ENCODE measurements around the gene PARD3. TPM values are rescaled to one million over a fixed set of nuclear protein-coding genes. Genes with fewer than 3 reads are reported as not detected.

PARD3 gene
- total RNA-seq, 2 donors from 2014 or later = 41.7 to 48.8 TPM

- Histone ChIP-seq H3K27me3 (no peaks in the 10 kb centered on the region), H3K36me3 (no peaks in the 10 kb centered on the region), H3K4me3 (no peak overlapping the region), H3K27ac (no peak overlapping the region), H3K9ac (ENCODE audit: low read depth in 2 of 2, low read length in 2 of 2) (no peak overlapping the region), H3K4me1 (no peaks in the 10 kb centered on the region), H3K9me3 (no peaks in the 10 kb centered on the region)
- no peak for DNase-seq
- TF ChIP-seq, protein P1, sequence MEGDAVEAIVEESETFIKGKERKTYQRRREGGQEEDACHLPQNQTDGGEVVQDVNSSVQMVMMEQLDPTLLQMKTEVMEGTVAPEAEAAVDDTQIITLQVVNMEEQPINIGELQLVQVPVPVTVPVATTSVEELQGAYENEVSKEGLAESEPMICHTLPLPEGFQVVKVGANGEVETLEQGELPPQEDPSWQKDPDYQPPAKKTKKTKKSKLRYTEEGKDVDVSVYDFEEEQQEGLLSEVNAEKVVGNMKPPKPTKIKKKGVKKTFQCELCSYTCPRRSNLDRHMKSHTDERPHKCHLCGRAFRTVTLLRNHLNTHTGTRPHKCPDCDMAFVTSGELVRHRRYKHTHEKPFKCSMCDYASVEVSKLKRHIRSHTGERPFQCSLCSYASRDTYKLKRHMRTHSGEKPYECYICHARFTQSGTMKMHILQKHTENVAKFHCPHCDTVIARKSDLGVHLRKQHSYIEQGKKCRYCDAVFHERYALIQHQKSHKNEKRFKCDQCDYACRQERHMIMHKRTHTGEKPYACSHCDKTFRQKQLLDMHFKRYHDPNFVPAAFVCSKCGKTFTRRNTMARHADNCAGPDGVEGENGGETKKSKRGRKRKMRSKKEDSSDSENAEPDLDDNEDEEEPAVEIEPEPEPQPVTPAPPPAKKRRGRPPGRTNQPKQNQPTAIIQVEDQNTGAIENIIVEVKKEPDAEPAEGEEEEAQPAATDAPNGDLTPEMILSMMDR (IDR thresholded peaks at IDR 0.05) = no peak
- intact Hi-C loops (cut with DNase I) = no loop called here
Observed at GRCh38 chr10:34413756-34414587, 401.1 kb downstream of the PARD3 start.

DNA sequence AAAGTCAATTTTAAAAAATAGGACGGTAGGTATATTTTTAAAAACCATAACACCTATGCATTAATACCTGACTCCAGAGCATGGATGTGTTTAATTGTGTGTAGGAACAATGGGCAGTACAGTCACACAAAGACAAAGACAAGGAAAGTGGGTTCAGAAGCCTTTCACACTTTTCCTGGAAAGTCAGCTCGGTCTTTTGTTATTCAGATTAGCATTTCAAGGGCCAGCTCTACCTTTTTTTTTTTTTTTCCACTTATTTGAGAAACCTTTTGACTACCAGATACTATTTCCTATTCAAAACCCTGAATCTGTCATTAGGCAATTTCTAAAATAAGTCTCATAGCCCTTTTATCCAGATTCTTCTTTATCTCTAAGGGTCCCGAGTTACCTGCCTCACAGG lies 401.9 kb downstream of the PARD3 start:
- intact Hi-C loops (cut with DNase I) = no loop called here
- no peaks in the 10 kb centered on the region for H3K36me3 ChIP-seq
- no peaks in the 10 kb centered on the region for H3K27me3 ChIP-seq
- no peaks in the 10 kb centered on the region for H3K4me1 ChIP-seq
- TF ChIP-seq, protein P1 (IDR thresholded peaks at IDR 0.05) = no peak
- H3K9ac ChIP-seq (ENCODE audit: low read depth in 2 of 2, low read length in 2 of 2) = no peak overlapping the region
- H3K27ac ChIP-seq = no peak overlapping the region
- no peak overlapping the region for H3K4me3 ChIP-seq
- no peak for DNase-seq
- no peaks in the 10 kb centered on the region for H3K9me3 ChIP-seq

GRCh38 chr10:34408956-34409355 lies 406.1 kb downstream of the PARD3 start:
- Histone ChIP-seq H3K36me3 (no peaks in the 10 kb centered on the region), H3K4me3 (no peak overlapping the region), H3K9ac (ENCODE audit: low read depth in 2 of 2, low read length in 2 of 2) (no peak overlapping the region), H3K27me3 (no peaks in the 10 kb centered on the region), H3K4me1 (peaks cover 8% of the 10 kb centered on the region), H3K9me3 (no peaks in the 10 kb centered on the region), H3K27ac (no peak overlapping the region)
- intact Hi-C loops (cut with DNase I) = no loop called here
- DNase-seq = no peak
- TF ChIP-seq, protein P1 (IDR thresholded peaks at IDR 0.05) = no peak

DNA sequence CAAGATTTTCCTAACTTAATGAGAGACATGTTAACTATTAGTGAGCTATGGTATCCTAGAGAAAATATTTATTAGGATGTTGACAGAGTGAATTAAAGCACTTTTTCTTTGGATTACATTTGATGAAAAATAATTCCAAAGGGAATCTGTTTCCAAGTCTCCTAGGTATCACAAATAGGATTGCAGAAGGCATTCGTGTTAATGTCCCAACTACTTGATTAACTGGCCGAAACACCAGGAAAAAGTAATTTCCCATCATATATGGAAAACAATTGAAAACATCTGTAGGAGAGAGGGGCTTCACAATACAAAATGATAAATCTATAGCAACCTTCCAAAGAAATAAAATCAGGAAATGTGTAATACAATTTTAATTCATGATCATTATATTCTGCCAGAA lies 406.7 kb downstream of the PARD3 start:
- TF ChIP-seq, protein P1 (IDR thresholded peaks at IDR 0.05) = no peak
- no peaks in the 10 kb centered on the region for H3K9me3 ChIP-seq
- intact Hi-C loops (cut with DNase I) = no loop called here
- H3K27me3 ChIP-seq = no peaks in the 10 kb centered on the region
- H3K4me3 ChIP-seq = no peak overlapping the region
- H3K4me1 ChIP-seq = peaks cover 8% of the 10 kb centered on the region
- H3K36me3 ChIP-seq = no peaks in the 10 kb centered on the region
- H3K27ac ChIP-seq = no peak overlapping the region
- DNase-seq = no peak
- no peak overlapping the region for H3K9ac ChIP-seq (ENCODE audit: low read depth in 2 of 2, low read length in 2 of 2)

- intact Hi-C loops (cut with DNase I) = no loop called here
- Histone ChIP-seq H3K27ac (no peak overlapping the region), H3K4me3 (no peak overlapping the region), H3K9me3 (no peaks in the 10 kb centered on the region), H3K9ac (ENCODE audit: low read depth in 2 of 2, low read length in 2 of 2) (no peak overlapping the region), H3K4me1 (peaks cover 8% of the 10 kb centered on the region), H3K27me3 (no peaks in the 10 kb centered on the region), H3K36me3 (no peaks in the 10 kb centered on the region)
- DNase-seq = no peak
- TF ChIP-seq, protein P1 (IDR thresholded peaks at IDR 0.05) = no peak
Observed at GRCh38 chr10:34407324-34407805, 407.7 kb downstream of the PARD3 start.

Measured in colonic mucosa (tissue), 4 donors.